Neuronal stem cell (in vitro differentiated cells): ENCODE data around the gene MMP8.

Experiments used
- DNase-seq: peaks from one replicate; pipeline ENCODE4 v3.0.0-alpha.2; 2013; ENCODE audit warnings: low spot score
- H2AFZ ChIP-seq: one replicate; pipeline ENCODE4 v1.6.1; 2013; ENCODE audit warnings: mild to moderate bottlenecking, low read length, inconsistent platforms
- H2AK5ac ChIP-seq: 2 replicates; pipeline ENCODE4 v1.6.1; 2013; ENCODE audit warnings: low read depth, mild to moderate bottlenecking, inconsistent platforms, low read length, moderate library complexity, mixed read lengths
- H2BK120ac ChIP-seq: 2 replicates; pipeline ENCODE4 v1.6.1; 2013; ENCODE audit warnings: low read depth, mild to moderate bottlenecking, inconsistent platforms, low read length, moderate library complexity, mixed read lengths
- H2BK12ac ChIP-seq: one replicate; pipeline ENCODE4 v1.6.1; 2013; ENCODE audit warnings: low read length, inconsistent platforms
- H2BK15ac ChIP-seq: 2 replicates; pipeline ENCODE4 v1.6.1; 2013; ENCODE audit warnings: mild to moderate bottlenecking, low read length, inconsistent platforms, mixed read lengths
- H2BK5ac ChIP-seq: one replicate; pipeline ENCODE4 v1.6.1; 2013; ENCODE audit warnings: inconsistent platforms, mild to moderate bottlenecking, low read length, moderate library complexity
- H3K14ac ChIP-seq: one replicate; pipeline ENCODE4 v1.6.1; 2013; ENCODE audit warnings: low read length, inconsistent platforms
- H3K18ac ChIP-seq: 2 replicates; pipeline ENCODE4 v1.6.1; 2013; ENCODE audit warnings: low read length, inconsistent platforms
- H3K23ac ChIP-seq: 2 replicates; pipeline ENCODE4 v1.6.1; 2013; ENCODE audit warnings: low read depth, mild to moderate bottlenecking, mixed read lengths, low read length, inconsistent platforms; ENCODE audit not compliant: poor library complexity
- H3K27ac ChIP-seq: replicated peaks from 3 replicates; pipeline ENCODE4 v1.5.1; 2013; ENCODE audit warnings: low read length, inconsistent platforms
- H3K27me3 ChIP-seq, 3 experiments: 2 replicates each; pipeline ENCODE4 v1.6.1; 2013; ENCODE audit warnings: low read length in 3 of 3, mild to moderate bottlenecking in 2 of 3, inconsistent platforms in 1 of 3, low read depth in 1 of 3, mixed read lengths in 1 of 3, moderate library complexity in 1 of 3; ENCODE audit not compliant: control insufficient read depth in 3 of 3, insufficient read depth in 3 of 3
- H3K36me3 ChIP-seq, 2 donors: replicated peaks in 1 of 2; 2 replicates each; pipeline ENCODE4 v1.6.1; 2013; ENCODE audit warnings: low read length in 2 of 2; ENCODE audit not compliant: control insufficient read depth in 2 of 2, insufficient read depth in 2 of 2
- H3K4ac ChIP-seq: 2 replicates; pipeline ENCODE4 v1.6.1; 2013; ENCODE audit warnings: inconsistent platforms, mild to moderate bottlenecking, low read length, moderate library complexity
- H3K4me1 ChIP-seq, 2 donors: 1 replicate in 1 of 2; 2 replicates in 1 of 2; pipeline ENCODE4 v1.6.1; 2013; ENCODE audit warnings: low read length in 2 of 2, low read depth in 1 of 2; ENCODE audit not compliant: control insufficient read depth in 2 of 2, insufficient read depth in 1 of 2
- H3K4me2 ChIP-seq: one replicate; pipeline ENCODE4 v1.6.1; 2013; ENCODE audit warnings: mild to moderate bottlenecking, low read length, inconsistent platforms; ENCODE audit not compliant: insufficient read depth, poor library complexity, severe bottlenecking
- H3K4me3 ChIP-seq, 2 donors: 2 replicates each; pipeline ENCODE4 v1.5.1; 2013; ENCODE audit warnings: low read length in 2 of 2, mild to moderate bottlenecking in 2 of 2, inconsistent platforms in 1 of 2, moderate library complexity in 1 of 2
- H3K79me1 ChIP-seq: one replicate; pipeline ENCODE4 v1.6.1; 2013; ENCODE audit warnings: low read depth, mild to moderate bottlenecking, inconsistent platforms, low read length, moderate library complexity
- H3K9ac ChIP-seq: one replicate; pipeline ENCODE4 v1.6.1; 2013; ENCODE audit warnings: mild to moderate bottlenecking, low read depth, low read length, inconsistent platforms; ENCODE audit not compliant: poor library complexity
- H3K9me3 ChIP-seq, 2 donors: replicated peaks in 1 of 2; 2 replicates each; pipeline versions ENCODE3 to v1.6.1; 2013; ENCODE audit warnings: low read length in 2 of 2, mild to moderate bottlenecking in 2 of 2, inconsistent platforms in 1 of 2, low read depth in 1 of 2, mixed read lengths in 1 of 2, moderate library complexity in 1 of 2; ENCODE audit not compliant: control insufficient read depth in 2 of 2, insufficient read depth in 1 of 2
- H4K8ac ChIP-seq: one replicate; pipeline ENCODE4 v1.6.1; 2013; ENCODE audit warnings: low read depth, mild to moderate bottlenecking, inconsistent platforms, low read length, moderate library complexity
- H4K91ac ChIP-seq: one replicate; pipeline ENCODE4 v1.6.1; 2013; ENCODE audit warnings: low read length, low read depth, mild to moderate bottlenecking, inconsistent platforms; ENCODE audit not compliant: poor library complexity
- WGBS, 2 donors: extraction: QIAGEN DNeasy Blood & Tissue Kit; methylation state at CpG; one replicate each; pipeline ENCODE4 v1.1.7; 2013; ENCODE audit warnings: missing lambda C conversion rate in 2 of 2, mixed read lengths in 1 of 2; ENCODE audit not compliant: insufficient read length in 2 of 2, insufficient replicate concordance in 1 of 2; ENCODE audit errors: extremely low coverage in 2 of 2; 5-methylcytosine and 5-hydroxymethylcytosine counted together

MMP8 gene

DNA sequence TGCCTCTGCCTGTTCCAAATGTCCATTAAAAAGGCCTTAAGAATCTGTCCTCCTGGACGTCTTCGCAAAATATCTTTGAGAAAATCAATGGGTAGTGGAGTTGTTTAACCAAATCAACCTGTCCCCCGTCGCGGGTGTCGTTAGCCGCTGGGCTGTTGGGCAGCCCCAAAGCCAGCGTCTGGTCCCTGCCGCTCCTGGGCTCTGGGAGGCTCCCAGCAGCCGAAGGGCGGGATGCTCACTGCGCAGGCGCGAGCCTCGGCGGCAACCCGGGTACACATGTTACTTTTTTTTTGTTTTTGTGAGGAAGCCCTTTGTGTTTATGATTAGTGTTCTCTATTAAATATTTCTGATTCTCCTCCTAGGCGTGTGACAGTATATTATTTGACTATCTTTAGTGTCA is 43.0 kb upstream of the MMP8 start:
- no peak for DNase-seq
- H2AFZ ChIP-seq = no peak overlapping the region
- no peak overlapping the region for H3K14ac ChIP-seq
- no peak overlapping the region for H2BK120ac ChIP-seq
- H2AK5ac ChIP-seq = no peak overlapping the region
- no peaks in the 10 kb centered on the region for H3K36me3 ChIP-seq
- no peak overlapping the region for H3K4me2 ChIP-seq
- no peak overlapping the region for H2BK15ac ChIP-seq
- H3K23ac ChIP-seq = no peak overlapping the region
- no peaks in the 10 kb centered on the region for H3K79me1 ChIP-seq
- no peak overlapping the region for H2BK5ac ChIP-seq
- no peak overlapping the region for H3K4ac ChIP-seq
- no peak overlapping the region for H3K18ac ChIP-seq
- no peaks in the 10 kb centered on the region for H3K9me3 ChIP-seq
- peaks cover 0 to 3% of the 10 kb centered on the region in 2 donors for H3K4me1 ChIP-seq
- H2BK12ac ChIP-seq = no peak overlapping the region
- H3K4me3 ChIP-seq = no peak overlapping the region
- H3K9ac ChIP-seq = no peak overlapping the region
- whole genome bisulfite sequencing, 2 donors = no CpG with 5 or more reads among the region's 18 CpGs
- no peaks in the 10 kb centered on the region for H3K27me3 ChIP-seq
- H4K91ac ChIP-seq = no peak overlapping the region
- no peak overlapping the region for H3K27ac ChIP-seq
- no peak overlapping the region for H4K8ac ChIP-seq

DNA sequence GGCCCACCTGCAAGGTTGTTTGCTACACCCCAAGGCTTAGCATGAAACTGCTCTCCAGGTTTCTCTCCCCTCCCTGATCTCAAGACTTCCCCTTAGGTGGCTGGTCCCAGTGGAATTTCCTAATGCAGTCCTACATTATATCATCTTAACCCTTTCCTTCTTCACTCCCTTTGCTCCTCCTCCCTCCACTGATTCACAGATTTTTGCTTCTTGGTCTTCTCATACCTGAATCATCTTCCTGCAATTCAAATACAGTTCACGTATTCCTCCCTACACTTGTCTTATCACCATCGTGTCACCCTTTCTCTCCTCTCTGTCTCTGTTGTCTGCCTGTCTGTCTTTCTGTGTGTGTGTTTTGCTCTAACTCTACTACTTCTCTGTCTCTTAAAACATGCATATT is 38.7 kb upstream of the MMP8 start:
- Histone ChIP-seq H3K9me3 (no peaks in the 10 kb centered on the region), H3K9ac (no peak overlapping the region), H3K23ac (no peak overlapping the region), H3K4ac (no peak overlapping the region), H3K14ac (no peak overlapping the region), H3K27me3 (no peaks in the 10 kb centered on the region), H3K18ac (no peak overlapping the region), H4K8ac (no peak overlapping the region), H3K4me3 (no peak overlapping the region), H3K4me1 (peaks cover 0 to 7% of the 10 kb centered on the region in 2 donors), H3K79me1 (no peaks in the 10 kb centered on the region), H2AFZ (no peak overlapping the region), H2AK5ac (no peak overlapping the region), H2BK120ac (no peak overlapping the region), H3K36me3 (no peaks in the 10 kb centered on the region), H3K27ac (no peak overlapping the region), H4K91ac (no peak overlapping the region), H3K4me2 (no peak overlapping the region), H2BK15ac (no peak overlapping the region), H2BK12ac (no peak overlapping the region), H2BK5ac (no peak overlapping the region)
- no CpG with 5 or more reads among the region's 2 CpGs for WGBS, 2 donors
- DNase-seq = no peak

DNA sequence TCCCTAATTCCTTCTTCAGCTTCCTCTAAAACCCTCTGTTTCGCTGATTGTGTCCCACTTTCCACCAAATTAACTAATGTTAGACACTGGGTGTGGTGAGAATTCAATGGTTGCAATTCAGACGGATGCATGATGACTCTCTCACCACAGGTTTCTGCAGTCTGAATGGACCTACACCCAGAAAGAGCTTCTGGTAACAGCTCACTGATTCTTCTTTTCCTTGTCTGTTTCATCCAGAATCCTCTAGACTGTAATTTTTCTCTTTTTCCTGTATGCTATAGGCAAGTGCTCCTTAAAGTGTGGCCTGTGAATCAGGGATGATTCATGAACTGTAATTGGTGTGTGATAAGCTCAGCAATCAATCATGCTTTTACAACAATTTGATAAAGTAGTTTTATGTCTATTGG is 37.6 kb upstream of the MMP8 start:
- Histone ChIP-seq H3K27ac (no peak overlapping the region), H3K9me3 (no peaks in the 10 kb centered on the region), H2AFZ (no peak overlapping the region), H3K18ac (no peak overlapping the region), H3K14ac (no peak overlapping the region), H2BK120ac (no peak overlapping the region), H2BK5ac (no peak overlapping the region), H2BK15ac (no peak overlapping the region), H3K9ac (no peak overlapping the region), H3K4me1 (peaks cover 0 to 7% of the 10 kb centered on the region in 2 donors), H3K36me3 (no peaks in the 10 kb centered on the region), H4K8ac (no peak overlapping the region), H3K4me2 (no peak overlapping the region), H3K27me3 (no peaks in the 10 kb centered on the region), H3K4me3 (no peak overlapping the region), H2BK12ac (no peak overlapping the region), H3K79me1 (no peaks in the 10 kb centered on the region), H3K4ac (no peak overlapping the region), H3K23ac (no peak overlapping the region), H2AK5ac (no peak overlapping the region), H4K91ac (no peak overlapping the region)
- no CpG with 5 or more reads among the region's 2 CpGs for WGBS, 2 donors
- DNase-seq = no peak

DNA sequence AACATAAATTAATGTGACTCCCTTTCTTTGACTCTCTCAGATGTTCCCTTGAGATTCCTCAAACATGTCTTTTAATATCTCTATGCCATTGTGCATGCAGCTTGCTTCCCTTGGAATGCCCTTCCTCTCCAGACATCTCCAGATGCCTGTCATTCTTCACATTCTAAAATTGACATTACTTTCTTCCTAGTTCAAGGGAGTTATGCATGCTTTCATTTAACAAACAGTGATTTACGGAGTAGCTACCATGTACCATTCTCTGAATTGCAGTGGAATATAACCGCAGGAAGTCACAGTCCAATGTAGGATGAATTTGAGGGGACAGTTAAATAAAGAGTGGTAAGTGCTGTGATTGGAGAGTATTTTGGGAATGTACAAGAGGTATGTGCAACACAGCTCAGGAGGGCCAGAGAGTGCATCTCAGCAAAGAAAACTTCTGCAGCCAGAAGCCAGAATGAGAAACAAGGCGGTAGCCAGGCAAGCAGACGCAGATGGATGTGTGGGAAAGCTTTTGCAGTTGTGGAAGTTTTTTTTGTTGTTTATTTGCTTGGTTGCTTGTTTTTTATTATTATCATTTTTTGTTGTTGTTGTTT is 37.0 kb upstream of the MMP8 start:
- Histone ChIP-seq H3K9me3 (no peaks in the 10 kb centered on the region), H2BK120ac (no peak overlapping the region), H3K4ac (no peak overlapping the region), H2BK5ac (no peak overlapping the region), H3K36me3 (no peaks in the 10 kb centered on the region), H3K27ac (no peak overlapping the region), H3K9ac (no peak overlapping the region), H3K4me3 (no peak overlapping the region), H3K23ac (no peak overlapping the region), H3K4me2 (no peak overlapping the region), H2AFZ (peak overlapping the region; percentile 1), H2BK15ac (no peak overlapping the region), H2AK5ac (no peak overlapping the region), H3K4me1 (peaks cover 0 to 7% of the 10 kb centered on the region in 2 donors), H4K8ac (no peak overlapping the region), H4K91ac (no peak overlapping the region), H3K14ac (no peak overlapping the region), H3K79me1 (no peaks in the 10 kb centered on the region), H2BK12ac (no peak overlapping the region), H3K27me3 (no peaks in the 10 kb centered on the region), H3K18ac (no peak overlapping the region)
- DNase-seq = peak; percentile 11
- no CpG with 5 or more reads among the region's 4 CpGs for WGBS, 2 donors
